ENCODE results near the gene LPP.

- TF ChIP-seq, protein P1, sequence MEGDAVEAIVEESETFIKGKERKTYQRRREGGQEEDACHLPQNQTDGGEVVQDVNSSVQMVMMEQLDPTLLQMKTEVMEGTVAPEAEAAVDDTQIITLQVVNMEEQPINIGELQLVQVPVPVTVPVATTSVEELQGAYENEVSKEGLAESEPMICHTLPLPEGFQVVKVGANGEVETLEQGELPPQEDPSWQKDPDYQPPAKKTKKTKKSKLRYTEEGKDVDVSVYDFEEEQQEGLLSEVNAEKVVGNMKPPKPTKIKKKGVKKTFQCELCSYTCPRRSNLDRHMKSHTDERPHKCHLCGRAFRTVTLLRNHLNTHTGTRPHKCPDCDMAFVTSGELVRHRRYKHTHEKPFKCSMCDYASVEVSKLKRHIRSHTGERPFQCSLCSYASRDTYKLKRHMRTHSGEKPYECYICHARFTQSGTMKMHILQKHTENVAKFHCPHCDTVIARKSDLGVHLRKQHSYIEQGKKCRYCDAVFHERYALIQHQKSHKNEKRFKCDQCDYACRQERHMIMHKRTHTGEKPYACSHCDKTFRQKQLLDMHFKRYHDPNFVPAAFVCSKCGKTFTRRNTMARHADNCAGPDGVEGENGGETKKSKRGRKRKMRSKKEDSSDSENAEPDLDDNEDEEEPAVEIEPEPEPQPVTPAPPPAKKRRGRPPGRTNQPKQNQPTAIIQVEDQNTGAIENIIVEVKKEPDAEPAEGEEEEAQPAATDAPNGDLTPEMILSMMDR (IDR thresholded peaks at IDR 0.05 in 2 of 3, conservative IDR thresholded peaks at IDR 0.05 in 1 of 3; ENCODE audit: insufficient read depth in 2 of 3, low read depth in 1 of 3, low read length in 3 of 3) = no peak
- TF ChIP-seq, protein P2, sequence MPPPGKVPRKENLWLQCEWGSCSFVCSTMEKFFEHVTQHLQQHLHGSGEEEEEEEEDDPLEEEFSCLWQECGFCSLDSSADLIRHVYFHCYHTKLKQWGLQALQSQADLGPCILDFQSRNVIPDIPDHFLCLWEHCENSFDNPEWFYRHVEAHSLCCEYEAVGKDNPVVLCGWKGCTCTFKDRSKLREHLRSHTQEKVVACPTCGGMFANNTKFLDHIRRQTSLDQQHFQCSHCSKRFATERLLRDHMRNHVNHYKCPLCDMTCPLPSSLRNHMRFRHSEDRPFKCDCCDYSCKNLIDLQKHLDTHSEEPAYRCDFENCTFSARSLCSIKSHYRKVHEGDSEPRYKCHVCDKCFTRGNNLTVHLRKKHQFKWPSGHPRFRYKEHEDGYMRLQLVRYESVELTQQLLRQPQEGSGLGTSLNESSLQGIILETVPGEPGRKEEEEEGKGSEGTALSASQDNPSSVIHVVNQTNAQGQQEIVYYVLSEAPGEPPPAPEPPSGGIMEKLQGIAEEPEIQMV (tag; conservative IDR thresholded peaks at IDR 0.05; ENCODE audit: low read depth) = no peak
- no peak for TF ChIP-seq JUNB (CRISPR knock-in tag; conservative IDR thresholded peaks at IDR 0.05)
- no peak for TF ChIP-seq ZNF561 (CRISPR knock-in tag; conservative IDR thresholded peaks at IDR 0.05)
Observed at GRCh38 chr3:188888321-188889053, 734.5 kb downstream of the LPP start.

All from K562 (cell line).